Measurements from ENCODE around the gene INSIG1. TPM values are rescaled to one million over a fixed set of nuclear protein-coding genes. Genes with fewer than 3 reads are reported as not detected.

INSIG1 gene
- total RNA-seq, 1 experiment from 2014 or later, result 54.7 TPM

- H3K4me3 ChIP-seq (replicated peaks in 1 of 2; ENCODE audit: low read depth in 1 of 2, low read length in 2 of 2), result no peak overlapping the region
- H4K20me1 ChIP-seq (ENCODE audit: insufficient read depth), result no peaks in the 10 kb centered on the region
- intact Hi-C loops (cut with micrococcal nuclease), result no loop called here
- RAD21 ChIA-PET (ENCODE audit: low non-redundant PET in 1 of 2, low total read pairs in 2 of 2, uncharacterized antibody in 2 of 2, unreplicated experiment in 2 of 2), result no interaction called here
- no peak overlapping the region for H3K27ac ChIP-seq (ENCODE audit: low read depth, low read length)
- peaks cover 8% of the 10 kb centered on the region; the same call in 1 of the 2 replicates for H3K27me3 ChIP-seq (ENCODE audit: insufficient read depth, low read length)
- H3K4me2 ChIP-seq (ENCODE audit: low read length), result no peak overlapping the region
- no peaks in the 10 kb centered on the region for H3K9me2 ChIP-seq (ENCODE audit: insufficient read depth)
- H2AFZ ChIP-seq (ENCODE audit: low read depth, low read length, poor library complexity, severe bottlenecking), result no peak overlapping the region
- H3K79me2 ChIP-seq (ENCODE audit: insufficient read depth, low read length), result no peaks in the 10 kb centered on the region
- H3K4me1 ChIP-seq (ENCODE audit: control insufficient read depth in 1 of 2, insufficient read depth in 2 of 2, low read length in 2 of 2), result no peaks in the 10 kb centered on the region
- DNase-seq (ENCODE audit: low read depth, low spot score) (no peak), ATAC-seq (no peak)
- CTCF ChIA-PET, result no interaction called here
- no peaks in the 10 kb centered on the region for H3K9me3 ChIP-seq (ENCODE audit: control insufficient read depth in 1 of 2, insufficient read depth in 1 of 2, low read depth in 1 of 2, low read length in 2 of 2)
- TF ChIP-seq CTCF (IDR thresholded peaks at IDR 0.05 in 2 of 3, conservative IDR thresholded peaks at IDR 0.05 in 1 of 3; ENCODE audit: borderline replicate concordance in 1 of 3, insufficient read depth in 1 of 3, low read depth in 2 of 3, low read length in 2 of 3) (no peak), SP1 (IDR thresholded peaks at IDR 0.05; ENCODE audit: low read depth) (no peak), ELF1 (IDR thresholded peaks at IDR 0.05; ENCODE audit: borderline replicate concordance, low read depth) (no peak), SRF (IDR thresholded peaks at IDR 0.05; ENCODE audit: low read depth) (no peak), ATF3 (IDR thresholded peaks at IDR 0.05) (no peak), ZFX (IDR thresholded peaks at IDR 0.05) (no peak), MAX (IDR thresholded peaks at IDR 0.05) (no peak), TCF7L2 (IDR thresholded peaks at IDR 0.05; ENCODE audit: borderline replicate concordance, extremely low read depth, insufficient read depth, insufficient read length) (no peak), EGR1 (IDR thresholded peaks at IDR 0.05; ENCODE audit: low read depth) (no peak), POLR2AphosphoS5 (IDR thresholded peaks at IDR 0.05; ENCODE audit: low read depth, low read length) (no peak), SIN3A (IDR thresholded peaks at IDR 0.05; ENCODE audit: low read depth) (no peak), YY1 (IDR thresholded peaks at IDR 0.05; ENCODE audit: extremely low read depth, insufficient replicate concordance, low read depth, low read length) (no peak), FOSL1 (IDR thresholded peaks at IDR 0.05; ENCODE audit: low read depth) (no peak), EZH2phosphoT487 (IDR thresholded peaks at IDR 0.05; ENCODE audit: borderline replicate concordance) (no peak), CEBPB (IDR thresholded peaks at IDR 0.05; ENCODE audit: low read depth) (no peak), EZH2 (IDR thresholded peaks at IDR 0.05) (no peak), ZBTB33 (IDR thresholded peaks at IDR 0.05; ENCODE audit: extremely low read depth, insufficient replicate concordance, low read length) (no peak), JUND (IDR thresholded peaks at IDR 0.05) (no peak), RAD21 (IDR thresholded peaks at IDR 0.05; ENCODE audit: low read depth) (no peak)
- POLR2A ChIA-PET, result no interaction called here
- BruUV-seq (replicated peaks), result no TSS peak
- H3K36me3 ChIP-seq (ENCODE audit: control insufficient read depth in 1 of 2, insufficient read depth in 2 of 2, low read length in 2 of 2), result no peaks in the 10 kb centered on the region
- H3K9ac ChIP-seq (ENCODE audit: low read length), result no peak overlapping the region
Measured at GRCh38 chr7:155352076-155352752, 54.5 kb downstream of the INSIG1 start.

Measured in HCT116 (cell line).